NCI-H1694 (cell line): ENCODE measurements around the gene CAV1.
"Not testable (repeated sequence)": the region's sequence is repeated elsewhere in the genome, so short reads cannot be mapped to it uniquely, and the experiment has no call there.

Source experiments
- DNase-seq: peaks from one replicate; lab custom pipeline; 2025; lab: John Stamatoyannopoulos, UW

Gene CAV1

GRCh38 chr7:116582164-116582732 is 57.4 kb downstream of the CAV1 start:
- no peak for DNase-seq

- DNase-seq, result no peak
Measured at GRCh38 chr7:116582806-116583444, 58.1 kb downstream of the CAV1 start.

DNA sequence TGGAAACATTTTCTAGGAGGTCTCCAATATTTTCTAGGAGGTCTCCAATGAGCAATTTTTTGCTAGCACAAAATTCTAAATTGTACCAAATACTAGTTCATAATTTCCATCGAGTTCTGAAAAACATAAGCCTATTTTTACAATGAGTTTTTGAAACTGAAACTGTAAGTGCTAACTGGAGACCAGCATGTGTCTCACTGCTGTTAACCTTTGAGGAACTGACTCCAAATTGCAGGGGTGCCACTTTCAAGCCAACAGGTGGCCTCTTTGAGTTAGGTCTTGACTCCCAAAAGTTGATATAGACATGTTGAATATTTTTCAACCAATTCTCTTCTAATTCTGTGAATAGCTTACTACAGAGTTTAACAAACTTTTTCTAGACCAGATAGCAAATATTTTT is 58.8 kb downstream of the CAV1 start:
- DNase-seq, result no peak

DNA sequence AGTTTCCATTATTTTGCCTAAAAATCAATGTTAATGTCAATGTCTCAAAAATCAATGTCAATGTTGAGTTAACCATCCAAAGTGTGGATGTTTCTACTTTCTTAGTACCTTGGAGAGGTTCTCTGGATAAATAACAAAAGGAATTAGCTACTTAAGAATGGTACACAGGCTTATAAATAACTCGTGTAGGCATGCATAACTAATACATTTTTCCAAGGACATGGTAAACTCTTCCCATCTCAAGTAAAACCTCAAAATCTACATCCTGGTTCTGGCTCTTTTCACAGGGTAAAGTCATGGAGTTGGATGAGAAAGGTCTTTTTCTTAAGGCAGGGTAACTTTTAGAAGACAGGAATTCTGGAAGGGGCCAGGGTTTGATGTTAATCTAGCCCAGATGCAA is 59.9 kb downstream of the CAV1 start:
- no peak for DNase-seq

- no peak for DNase-seq
Measured at GRCh38 chr7:116585392-116585791, 60.6 kb downstream of the CAV1 start.

- DNase-seq, result no peak
Measured at GRCh38 chr7:116585967-116586366, 61.1 kb downstream of the CAV1 start.

DNA sequence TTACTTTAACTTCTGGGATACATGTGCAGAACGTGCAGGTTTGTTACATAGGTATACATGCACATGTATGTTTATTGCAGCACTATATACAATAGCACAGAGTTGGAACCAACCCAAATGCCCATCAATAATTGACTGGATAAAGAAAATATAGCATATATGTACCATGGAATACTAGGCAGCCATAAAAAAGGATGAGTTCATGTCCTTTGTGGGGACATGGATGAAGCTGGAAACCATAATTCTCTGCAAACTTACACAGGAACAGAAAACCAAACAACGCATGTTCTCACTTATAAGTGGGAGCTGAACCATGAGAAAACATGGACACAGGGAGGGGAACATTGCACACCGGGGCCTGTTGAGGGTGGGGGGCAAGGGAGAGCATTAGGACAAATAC is 62.4 kb downstream of the CAV1 start:
- not testable (repeated sequence) for DNase-seq

- no peak for DNase-seq
Measured at GRCh38 chr7:116588225-116588624, 63.4 kb downstream of the CAV1 start.

- peak; percentile 79 for DNase-seq
Measured at GRCh38 chr7:116588641-116589594, 64.1 kb downstream of the CAV1 start.

GRCh38 chr7:116591202-116592040 is 66.6 kb downstream of the CAV1 start:
- peak; percentile 9 for DNase-seq

GRCh38 chr7:116592041-116592355 is 67.2 kb downstream of the CAV1 start:
- DNase-seq, result no peak

DNA sequence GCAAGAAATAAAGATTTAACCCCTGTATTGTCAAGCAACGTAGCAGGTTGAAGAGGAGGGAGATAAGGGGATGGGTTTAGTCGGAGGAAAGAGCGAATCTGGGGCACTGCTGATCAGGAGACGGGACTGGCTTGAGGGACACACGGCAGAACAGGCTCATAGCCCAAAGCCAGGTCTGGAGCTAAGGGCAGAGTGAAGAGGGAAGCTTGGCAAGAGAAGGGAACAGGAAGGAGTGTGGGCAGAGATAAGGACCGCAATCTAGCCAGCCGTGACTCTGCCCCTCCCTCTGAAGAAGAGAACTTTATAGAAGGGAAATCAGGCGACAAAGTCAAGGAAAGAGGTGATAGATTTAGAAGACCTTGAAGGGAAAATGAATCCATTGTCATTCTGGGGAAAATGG is 67.6 kb downstream of the CAV1 start:
- no peak for DNase-seq

GRCh38 chr7:116593359-116594075 is 68.7 kb downstream of the CAV1 start:
- no peak for DNase-seq

GRCh38 chr7:116595063-116595462 is 70.2 kb downstream of the CAV1 start:
- no peak for DNase-seq

- DNase-seq, result no peak
Measured at GRCh38 chr7:116597384-116597783, 72.5 kb downstream of the CAV1 start.

DNA sequence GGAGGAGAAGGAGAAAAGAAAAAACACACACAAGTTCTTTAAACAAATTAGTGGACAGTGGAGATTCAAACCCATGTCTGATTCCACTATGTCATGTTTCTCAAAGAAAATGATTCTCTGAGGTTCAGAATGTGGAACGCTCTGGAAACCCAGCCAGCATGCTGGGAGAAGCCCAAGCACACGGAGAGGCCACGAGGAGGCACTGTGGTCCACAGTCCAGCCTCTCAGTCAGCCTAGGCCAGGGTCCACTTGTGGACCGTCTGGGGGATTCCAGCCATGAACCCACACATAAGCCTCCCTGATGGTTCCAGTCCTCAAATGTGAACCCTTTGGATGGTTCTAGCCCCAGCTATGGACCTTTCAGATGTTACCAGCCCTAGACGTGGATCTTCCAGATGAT is 73.4 kb downstream of the CAV1 start:
- DNase-seq, result peak; percentile 5

- DNase-seq, result no peak
Measured at GRCh38 chr7:116598861-116599260, 74.0 kb downstream of the CAV1 start.

DNA sequence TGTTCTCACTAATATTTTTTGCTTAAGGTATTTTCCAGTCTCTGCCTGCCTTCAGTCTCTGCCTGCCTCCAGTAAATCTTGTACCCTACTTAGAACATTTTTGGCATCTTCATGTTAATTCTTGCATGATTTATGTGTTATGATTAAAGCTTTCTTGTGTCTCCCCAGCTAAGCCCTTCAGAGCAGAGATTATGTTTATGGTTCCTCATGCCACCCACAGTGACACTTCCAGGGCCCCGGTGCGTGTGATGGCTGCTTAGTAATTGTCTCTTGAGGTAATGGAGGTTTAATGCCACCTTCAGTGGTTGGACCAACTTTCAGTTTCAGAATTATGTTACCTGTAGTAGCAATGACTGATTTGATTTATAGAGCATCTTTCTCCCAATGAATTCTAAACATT is 76.6 kb downstream of the CAV1 start:
- no peak for DNase-seq

- no peak for DNase-seq
Measured at GRCh38 chr7:116607299-116607698, 82.5 kb downstream of the CAV1 start.

DNA sequence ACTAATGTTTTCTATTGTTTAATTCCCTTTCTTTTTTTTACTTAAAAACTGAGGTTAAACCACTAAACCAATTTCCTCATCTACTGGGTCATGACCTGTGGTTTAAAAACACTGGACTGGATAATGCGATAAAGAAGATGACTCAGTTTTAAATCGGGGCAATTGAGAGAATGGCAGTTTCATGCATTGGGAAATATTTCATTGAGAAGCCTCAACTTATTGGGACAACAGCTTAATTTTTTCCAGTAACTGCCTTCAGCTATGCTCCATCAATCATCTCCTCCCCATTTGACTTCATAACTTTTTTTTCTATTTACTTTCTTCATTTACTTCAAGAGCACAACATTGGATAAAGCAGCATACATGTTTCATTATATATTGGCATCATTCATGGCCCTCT is 85.4 kb downstream of the CAV1 start:
- DNase-seq, result no peak

- DNase-seq, result no peak
Measured at GRCh38 chr7:116610721-116611120, 85.9 kb downstream of the CAV1 start.
